WTC11 (cell line): ENCODE results near the gene PXYLP1. TPM values are rescaled to one million over a fixed set of nuclear protein-coding genes. Genes with fewer than 3 reads are reported as not detected.

Experiments used
- ATAC-seq: fragments of 200-7000 bp; cut with Tn5 transposase; 2 replicates; pipeline ENCODE4 v1.10.0; 2021; ENCODE audit warnings: mild to moderate bottlenecking, moderate library complexity
- CTCF ChIA-PET: fragments of 300-600 bp; sonication (Branson Sonifier 250); formaldehyde crosslinking; loops from one replicate; lab custom pipeline; 2021; ENCODE audit warnings: antibody characterized with exemption; lab: Charles Lee
- POLR2A ChIA-PET: fragments of 350-600 bp; sonication (Branson Sonifier 250); formaldehyde crosslinking; loops from one replicate; lab custom pipeline; 2021; ENCODE audit warnings: antibody characterized with exemption; lab: Charles Lee
- DNase-seq: peaks from one replicate; pipeline ENCODE4 v3.0.0; 2021; ENCODE audit warnings: low spot score
- H3K27ac Mint-ChIP-seq: 2 replicates; pipeline ENCODE4 v1.8.0; 2021; ENCODE audit warnings: mixed read lengths
- H3K27me3 Mint-ChIP-seq: 2 replicates; pipeline ENCODE4 v1.8.0; 2021; ENCODE audit warnings: low read depth, mild to moderate bottlenecking, moderate library complexity, mixed read lengths
- H3K36me3 Mint-ChIP-seq: 2 replicates; pipeline ENCODE4 v1.8.0; 2021; ENCODE audit warnings: mixed read lengths
- H3K4me1 Mint-ChIP-seq: 2 replicates; pipeline ENCODE4 v1.8.0; 2022; ENCODE audit warnings: mixed read lengths
- H3K4me3 Mint-ChIP-seq: 2 replicates; pipeline ENCODE4 v1.8.0; 2021; ENCODE audit warnings: mild to moderate bottlenecking, moderate library complexity, mixed read lengths
- H3K9me3 Mint-ChIP-seq: 2 replicates; pipeline ENCODE4 v1.8.0; 2021; ENCODE audit warnings: mixed read lengths
- CREB1 ChIP-seq: sonication (generic); formaldehyde crosslinking; IDR thresholded peaks from 2 replicates; pipeline ENCODE4 v1.8.0; 2023; ENCODE audit warnings: mild to moderate bottlenecking, missing genetic modification reagents
- CREM ChIP-seq: sonication (generic); formaldehyde crosslinking; IDR thresholded peaks from 2 replicates; pipeline ENCODE4 v1.8.1; 2022; ENCODE audit warnings: mild to moderate bottlenecking, missing genetic modification reagents, moderate library complexity
- ELF4 ChIP-seq: sonication (generic); formaldehyde crosslinking; IDR thresholded peaks from 2 replicates; pipeline ENCODE4 v1.8.1; 2022; ENCODE audit warnings: low read depth, mild to moderate bottlenecking, moderate library complexity, missing genetic modification reagents
- FOXP1 ChIP-seq: sonication (generic); formaldehyde crosslinking; IDR thresholded peaks from 2 replicates; pipeline ENCODE4 v1.8.0; 2022; ENCODE audit warnings: missing genetic modification reagents, mild to moderate bottlenecking, moderate library complexity, borderline replicate concordance
- KAT7 ChIP-seq: sonication (generic); formaldehyde crosslinking; IDR thresholded peaks from 2 replicates; pipeline ENCODE4 v1.8.1; 2023; ENCODE audit warnings: missing genetic modification reagents, mild to moderate bottlenecking, borderline replicate concordance
- MYBL2 ChIP-seq: sonication (generic); formaldehyde crosslinking; IDR thresholded peaks from 2 replicates; pipeline ENCODE4 v1.8.1; 2023; ENCODE audit warnings: mild to moderate bottlenecking, moderate library complexity, missing genetic modification reagents
- NFYB ChIP-seq: sonication (generic); formaldehyde crosslinking; conservative IDR thresholded peaks from 2 replicates; pipeline ENCODE4 v1.8.0; 2022; ENCODE audit warnings: low read depth, missing genetic modification reagents
- RORB ChIP-seq: fragments of 250-450 bp; sonication (Bioruptor Pico); IDR thresholded peaks from 2 replicates; pipeline ENCODE4 v1.9.0; 2021; ENCODE audit warnings: mild to moderate bottlenecking
- TEAD1 ChIP-seq: sonication (generic); formaldehyde crosslinking; IDR thresholded peaks from 2 replicates; pipeline ENCODE4 v1.8.0; 2022; ENCODE audit warnings: mild to moderate bottlenecking, missing genetic modification reagents
- ZNF219 ChIP-seq: sonication (generic); formaldehyde crosslinking; IDR thresholded peaks from 2 replicates; pipeline ENCODE4 v1.8.0; 2023; ENCODE audit warnings: missing genetic modification reagents, mild to moderate bottlenecking, borderline replicate concordance
- ZNF263 ChIP-seq: sonication (generic); formaldehyde crosslinking; IDR thresholded peaks from 2 replicates; pipeline ENCODE4 v1.8.1; 2022; ENCODE audit warnings: low read depth, mild to moderate bottlenecking, moderate library complexity, missing genetic modification reagents
- ZNF317 ChIP-seq: sonication (generic); formaldehyde crosslinking; IDR thresholded peaks from 2 replicates; pipeline ENCODE4 v1.8.1; 2023; ENCODE audit warnings: low read depth, mild to moderate bottlenecking, moderate library complexity, missing genetic modification reagents, borderline replicate concordance
- ZNF532 ChIP-seq: fragments of 250-450 bp; sonication (Bioruptor Pico); IDR thresholded peaks from 2 replicates; pipeline ENCODE4 v1.9.0; 2021; ENCODE audit warnings: mild to moderate bottlenecking, borderline replicate concordance
- total RNA-seq: library from RNA; stranded (reverse); gene quantifications from 3 replicates; pipeline ENCODE4 v1.2.3, GENCODE V29; 2021
- TF ChIP-seq, protein P1 (sequence below): sonication (generic); formaldehyde crosslinking; conservative IDR thresholded peaks from 2 replicates; pipeline ENCODE4 v1.8.1; 2023; ENCODE audit warnings: mild to moderate bottlenecking, low read depth, missing genetic modification reagents, moderate library complexity
- TF ChIP-seq, protein P2 (sequence below): sonication (generic); formaldehyde crosslinking; IDR thresholded peaks from 2 replicates; pipeline ENCODE4 v1.8.0; 2022; ENCODE audit warnings: mild to moderate bottlenecking, missing genetic modification reagents
- TF ChIP-seq, protein P3 (sequence below): sonication (generic); formaldehyde crosslinking; IDR thresholded peaks from 2 replicates; pipeline ENCODE4 v1.8.0; 2022; ENCODE audit warnings: mild to moderate bottlenecking, missing genetic modification reagents
- TF ChIP-seq, protein P4 (sequence below): fragments of 250-450 bp; sonication (Bioruptor Pico); IDR thresholded peaks from 2 replicates; pipeline ENCODE4 v1.8.0; 2021; ENCODE audit warnings: mild to moderate bottlenecking

PXYLP1 gene
- total RNA-seq, 1 experiment from 2014 or later, result 20.1 TPM

DNA sequence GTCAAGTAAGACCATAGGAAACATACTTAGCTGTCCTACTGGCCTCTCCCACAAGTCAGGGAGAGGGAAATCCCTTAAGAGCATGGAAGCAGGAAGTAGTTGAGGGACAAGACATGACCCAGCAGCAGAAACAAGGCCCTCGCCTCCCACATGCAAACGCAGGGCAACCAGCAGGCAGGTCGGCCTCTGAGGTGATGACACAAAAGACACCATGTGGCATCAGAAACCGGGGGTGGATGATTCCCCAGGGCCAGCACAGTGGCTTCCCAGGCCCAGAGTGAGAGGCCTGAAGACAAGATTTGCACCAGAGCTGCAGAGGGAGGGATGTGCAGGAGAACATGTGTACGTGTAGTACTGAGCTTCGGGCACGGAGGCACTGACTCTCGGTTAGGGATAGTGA lies 26.3 kb downstream of the PXYLP1 start:
- Mint-ChIP-seq H3K27ac (no peak overlapping the region; the same call in 1 of the 2 replicates), H3K4me3 (no peak overlapping the region), H3K36me3 (peaks cover 6% of the 10 kb centered on the region; the same call in 1 of the 2 replicates), H3K4me1 (no peaks in the 10 kb centered on the region; the same call in 1 of the 2 replicates), H3K9me3 (no peaks in the 10 kb centered on the region), H3K27me3 (no peaks in the 10 kb centered on the region)
- ChIA-PET CTCF (interaction anchor here (0.6 to 5.1 kb wide), 3 partner anchors 26 to 246 kb away, joined by 3 to 74 read pairs (median 4); partner anchors contain the start of gene PXYLP1), POLR2A (no interaction called here)
- no peak for ATAC-seq
- TF ChIP-seq TEAD1, result no peak
- no peak for TF ChIP-seq CREB1
- no peak for TF ChIP-seq ZNF317 (CRISPR knock-in tag)
- no peak for TF ChIP-seq ZNF532
- no peak for DNase-seq

DNA sequence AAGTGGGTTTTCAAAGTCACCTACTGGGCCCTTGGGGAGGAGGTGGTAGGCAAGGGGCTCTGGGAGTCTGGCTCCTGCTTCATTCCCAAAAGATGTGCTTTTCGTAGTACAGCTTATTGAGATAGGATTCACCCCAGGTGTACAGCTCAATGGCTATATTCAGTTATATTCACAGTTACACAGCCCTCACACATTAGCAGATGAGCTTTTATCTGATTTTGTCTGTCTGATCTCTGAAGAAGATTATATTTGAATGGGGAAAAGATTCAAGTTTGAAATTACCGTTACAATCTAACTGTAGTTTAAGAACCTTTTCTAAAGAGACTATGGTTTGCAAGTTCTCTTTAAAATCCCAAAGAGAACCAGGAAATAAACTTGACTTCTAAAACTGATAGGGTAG lies 27.3 kb downstream of the PXYLP1 start:
- Mint-ChIP-seq H3K27ac (no peak overlapping the region), H3K4me3 (no peak overlapping the region), H3K4me1 (no peaks in the 10 kb centered on the region; the same call in 1 of the 2 replicates), H3K27me3 (no peaks in the 10 kb centered on the region), H3K36me3 (peaks cover 6% of the 10 kb centered on the region; the same call in 1 of the 2 replicates), H3K9me3 (no peaks in the 10 kb centered on the region)
- no peak for DNase-seq
- ChIA-PET POLR2A (interaction anchor here (0.5 kb wide), 1 partner anchor 320 kb away, joined by 6 read pairs; no protein-coding TSS in a partner anchor), CTCF (no interaction called here)
- no peak for ATAC-seq
- TF ChIP-seq RORB (no peak), FOXP1 (CRISPR knock-in tag) (no peak), CREM (CRISPR knock-in tag) (no peak), ZNF263 (no peak), ZNF219 (CRISPR knock-in tag) (no peak), NFYB (CRISPR knock-in tag) (no peak), ELF4 (CRISPR knock-in tag) (no peak), MYBL2 (CRISPR knock-in tag) (no peak), KAT7 (CRISPR knock-in tag) (no peak)
- TF ChIP-seq, protein P1, sequence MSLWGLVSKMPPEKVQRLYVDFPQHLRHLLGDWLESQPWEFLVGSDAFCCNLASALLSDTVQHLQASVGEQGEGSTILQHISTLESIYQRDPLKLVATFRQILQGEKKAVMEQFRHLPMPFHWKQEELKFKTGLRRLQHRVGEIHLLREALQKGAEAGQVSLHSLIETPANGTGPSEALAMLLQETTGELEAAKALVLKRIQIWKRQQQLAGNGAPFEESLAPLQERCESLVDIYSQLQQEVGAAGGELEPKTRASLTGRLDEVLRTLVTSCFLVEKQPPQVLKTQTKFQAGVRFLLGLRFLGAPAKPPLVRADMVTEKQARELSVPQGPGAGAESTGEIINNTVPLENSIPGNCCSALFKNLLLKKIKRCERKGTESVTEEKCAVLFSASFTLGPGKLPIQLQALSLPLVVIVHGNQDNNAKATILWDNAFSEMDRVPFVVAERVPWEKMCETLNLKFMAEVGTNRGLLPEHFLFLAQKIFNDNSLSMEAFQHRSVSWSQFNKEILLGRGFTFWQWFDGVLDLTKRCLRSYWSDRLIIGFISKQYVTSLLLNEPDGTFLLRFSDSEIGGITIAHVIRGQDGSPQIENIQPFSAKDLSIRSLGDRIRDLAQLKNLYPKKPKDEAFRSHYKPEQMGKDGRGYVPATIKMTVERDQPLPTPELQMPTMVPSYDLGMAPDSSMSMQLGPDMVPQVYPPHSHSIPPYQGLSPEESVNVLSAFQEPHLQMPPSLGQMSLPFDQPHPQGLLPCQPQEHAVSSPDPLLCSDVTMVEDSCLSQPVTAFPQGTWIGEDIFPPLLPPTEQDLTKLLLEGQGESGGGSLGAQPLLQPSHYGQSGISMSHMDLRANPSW, result no peak
- TF ChIP-seq, protein P2, sequence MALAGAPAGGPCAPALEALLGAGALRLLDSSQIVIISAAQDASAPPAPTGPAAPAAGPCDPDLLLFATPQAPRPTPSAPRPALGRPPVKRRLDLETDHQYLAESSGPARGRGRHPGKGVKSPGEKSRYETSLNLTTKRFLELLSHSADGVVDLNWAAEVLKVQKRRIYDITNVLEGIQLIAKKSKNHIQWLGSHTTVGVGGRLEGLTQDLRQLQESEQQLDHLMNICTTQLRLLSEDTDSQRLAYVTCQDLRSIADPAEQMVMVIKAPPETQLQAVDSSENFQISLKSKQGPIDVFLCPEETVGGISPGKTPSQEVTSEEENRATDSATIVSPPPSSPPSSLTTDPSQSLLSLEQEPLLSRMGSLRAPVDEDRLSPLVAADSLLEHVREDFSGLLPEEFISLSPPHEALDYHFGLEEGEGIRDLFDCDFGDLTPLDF (CRISPR knock-in tag), result no peak
- TF ChIP-seq, protein P3, sequence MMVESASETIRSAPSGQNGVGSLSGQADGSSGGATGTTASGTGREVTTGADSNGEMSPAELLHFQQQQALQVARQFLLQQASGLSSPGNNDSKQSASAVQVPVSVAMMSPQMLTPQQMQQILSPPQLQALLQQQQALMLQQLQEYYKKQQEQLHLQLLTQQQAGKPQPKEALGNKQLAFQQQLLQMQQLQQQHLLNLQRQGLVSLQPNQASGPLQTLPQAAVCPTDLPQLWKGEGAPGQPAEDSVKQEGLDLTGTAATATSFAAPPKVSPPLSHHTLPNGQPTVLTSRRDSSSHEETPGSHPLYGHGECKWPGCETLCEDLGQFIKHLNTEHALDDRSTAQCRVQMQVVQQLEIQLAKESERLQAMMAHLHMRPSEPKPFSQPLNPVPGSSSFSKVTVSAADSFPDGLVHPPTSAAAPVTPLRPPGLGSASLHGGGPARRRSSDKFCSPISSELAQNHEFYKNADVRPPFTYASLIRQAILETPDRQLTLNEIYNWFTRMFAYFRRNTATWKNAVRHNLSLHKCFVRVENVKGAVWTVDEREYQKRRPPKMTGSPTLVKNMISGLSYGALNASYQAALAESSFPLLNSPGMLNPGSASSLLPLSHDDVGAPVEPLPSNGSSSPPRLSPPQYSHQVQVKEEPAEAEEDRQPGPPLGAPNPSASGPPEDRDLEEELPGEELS (CRISPR knock-in tag), result no peak
- TF ChIP-seq, protein P4, sequence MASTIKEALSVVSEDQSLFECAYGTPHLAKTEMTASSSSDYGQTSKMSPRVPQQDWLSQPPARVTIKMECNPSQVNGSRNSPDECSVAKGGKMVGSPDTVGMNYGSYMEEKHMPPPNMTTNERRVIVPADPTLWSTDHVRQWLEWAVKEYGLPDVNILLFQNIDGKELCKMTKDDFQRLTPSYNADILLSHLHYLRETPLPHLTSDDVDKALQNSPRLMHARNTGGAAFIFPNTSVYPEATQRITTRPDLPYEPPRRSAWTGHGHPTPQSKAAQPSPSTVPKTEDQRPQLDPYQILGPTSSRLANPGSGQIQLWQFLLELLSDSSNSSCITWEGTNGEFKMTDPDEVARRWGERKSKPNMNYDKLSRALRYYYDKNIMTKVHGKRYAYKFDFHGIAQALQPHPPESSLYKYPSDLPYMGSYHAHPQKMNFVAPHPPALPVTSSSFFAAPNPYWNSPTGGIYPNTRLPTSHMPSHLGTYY (CRISPR knock-in tag), result no peak
